ENCODE data around the gene PSMA1.

DNA sequence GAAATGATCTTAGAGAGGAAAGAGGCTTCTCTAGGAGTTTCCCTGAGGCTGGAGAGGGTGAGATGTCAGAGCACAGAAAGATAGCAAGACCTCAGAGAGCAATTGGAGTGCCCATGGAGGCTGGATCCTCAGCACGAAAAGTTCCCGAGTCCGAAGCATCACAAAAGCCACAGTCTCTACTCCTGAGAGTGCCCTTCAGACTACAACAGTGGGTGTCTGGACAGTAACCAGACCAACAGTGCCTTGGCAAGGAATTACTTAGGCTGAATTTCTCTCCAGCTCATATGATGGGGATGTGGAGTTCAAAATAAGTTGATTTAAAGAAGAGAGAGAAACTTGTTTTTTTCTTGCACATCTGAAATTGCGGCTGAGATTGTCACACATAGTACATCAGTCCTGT lies 31.9 kb upstream of the PSMA1 start:
- TF ChIP-seq CTCF (IDR thresholded peaks at IDR 0.05 in 8 of 11, conservative IDR thresholded peaks at IDR 0.05 in 3 of 11), result no peak
- no peak for TF ChIP-seq POLR2A (IDR thresholded peaks at IDR 0.05)
- no peak for TF ChIP-seq POLR2AphosphoS5 (IDR thresholded peaks at IDR 0.05)
